Testis (tissue), 2 donors: Measurements from ENCODE around the gene DCHS1.

Experiments used
- POLR2A ChIP-seq: fragments of 450-650 bp; IDR thresholded peaks from one replicate; pipeline ENCODE4 v1.6.1; 2017; ENCODE audit warnings: antibody characterized with exemption, mild to moderate bottlenecking, moderate library complexity
- TF ChIP-seq, protein P1 (sequence below), 3 experiments: fragments of 450-650 bp in 2 of 3; fragments of 200-600 bp in 1 of 3; sonication (generic) in 1 of 3; IDR thresholded peaks; one replicate each; pipeline ENCODE4 v1.5.1; 2016 to 2019; ENCODE audit warnings: antibody characterized with exemption in 3 of 3, mild to moderate bottlenecking in 2 of 3, moderate library complexity in 1 of 3

DNA sequence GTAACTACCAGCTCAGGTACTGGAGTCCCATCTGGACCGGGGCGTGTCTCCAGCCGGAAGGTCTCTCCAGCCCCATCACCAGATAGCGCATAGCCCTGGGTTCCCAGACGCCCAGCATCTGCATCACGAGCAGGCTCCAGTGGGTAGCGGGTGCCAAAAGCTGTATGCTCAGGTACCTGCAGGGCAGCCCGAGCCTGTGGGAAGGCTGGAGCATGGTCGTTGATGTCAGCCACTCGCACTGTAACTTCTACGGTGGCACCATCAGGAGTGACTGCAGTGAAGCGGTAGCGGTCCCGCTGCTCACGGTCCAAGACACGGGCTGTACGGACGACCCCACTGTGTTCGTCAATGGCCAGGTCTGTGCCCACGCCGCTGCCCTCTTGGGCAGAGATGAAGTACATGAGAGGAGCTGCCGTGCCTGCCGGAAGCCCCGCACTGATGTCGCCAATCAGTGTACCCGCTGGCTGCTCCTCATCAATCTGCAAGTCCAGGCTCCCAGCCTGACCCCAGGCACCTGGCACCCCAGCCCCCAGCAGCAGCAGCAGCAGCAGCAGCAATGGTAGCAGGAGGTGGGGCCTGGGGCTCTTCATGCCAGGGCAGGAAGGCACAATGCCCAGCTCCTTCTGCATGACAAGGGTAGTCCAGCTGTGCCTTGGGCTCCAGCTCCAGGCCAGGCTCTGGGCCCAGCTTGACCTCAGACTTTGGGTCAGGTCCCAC is 14.5 kb downstream of the DCHS1 start:
- TF ChIP-seq, protein P1, sequence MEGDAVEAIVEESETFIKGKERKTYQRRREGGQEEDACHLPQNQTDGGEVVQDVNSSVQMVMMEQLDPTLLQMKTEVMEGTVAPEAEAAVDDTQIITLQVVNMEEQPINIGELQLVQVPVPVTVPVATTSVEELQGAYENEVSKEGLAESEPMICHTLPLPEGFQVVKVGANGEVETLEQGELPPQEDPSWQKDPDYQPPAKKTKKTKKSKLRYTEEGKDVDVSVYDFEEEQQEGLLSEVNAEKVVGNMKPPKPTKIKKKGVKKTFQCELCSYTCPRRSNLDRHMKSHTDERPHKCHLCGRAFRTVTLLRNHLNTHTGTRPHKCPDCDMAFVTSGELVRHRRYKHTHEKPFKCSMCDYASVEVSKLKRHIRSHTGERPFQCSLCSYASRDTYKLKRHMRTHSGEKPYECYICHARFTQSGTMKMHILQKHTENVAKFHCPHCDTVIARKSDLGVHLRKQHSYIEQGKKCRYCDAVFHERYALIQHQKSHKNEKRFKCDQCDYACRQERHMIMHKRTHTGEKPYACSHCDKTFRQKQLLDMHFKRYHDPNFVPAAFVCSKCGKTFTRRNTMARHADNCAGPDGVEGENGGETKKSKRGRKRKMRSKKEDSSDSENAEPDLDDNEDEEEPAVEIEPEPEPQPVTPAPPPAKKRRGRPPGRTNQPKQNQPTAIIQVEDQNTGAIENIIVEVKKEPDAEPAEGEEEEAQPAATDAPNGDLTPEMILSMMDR (IDR thresholded peaks at IDR 0.05): no peak
- no peak for TF ChIP-seq POLR2A
